Dermis microvascular lymphatic vessel endothelial cell (primary cell): ENCODE measurements around the gene TNNT3. TPM values are rescaled to one million over a fixed set of nuclear protein-coding genes. Genes with fewer than 3 reads are reported as not detected.
"Not testable (repeated sequence)": the region's sequence is repeated elsewhere in the genome, so short reads cannot be mapped to it uniquely, and the experiment has no call there.

Experiments used
- DNase-seq, 2 donors: peaks; one replicate each; pipeline versions ENCODE4 v3.0.0 to v3.0.0-alpha.2; 2010; ENCODE audit warnings: low read depth in 2 of 2
- total RNA-seq: library from RNA; depleted of rRNA; stranded (reverse); fragments of >200 nt; gene quantifications from 2 replicates; pipeline ENCODE4 v1.2.1, GENCODE V29; 2014

Gene TNNT3
- total RNA-seq, 1 donor from 2014 or later: not detected

DNA sequence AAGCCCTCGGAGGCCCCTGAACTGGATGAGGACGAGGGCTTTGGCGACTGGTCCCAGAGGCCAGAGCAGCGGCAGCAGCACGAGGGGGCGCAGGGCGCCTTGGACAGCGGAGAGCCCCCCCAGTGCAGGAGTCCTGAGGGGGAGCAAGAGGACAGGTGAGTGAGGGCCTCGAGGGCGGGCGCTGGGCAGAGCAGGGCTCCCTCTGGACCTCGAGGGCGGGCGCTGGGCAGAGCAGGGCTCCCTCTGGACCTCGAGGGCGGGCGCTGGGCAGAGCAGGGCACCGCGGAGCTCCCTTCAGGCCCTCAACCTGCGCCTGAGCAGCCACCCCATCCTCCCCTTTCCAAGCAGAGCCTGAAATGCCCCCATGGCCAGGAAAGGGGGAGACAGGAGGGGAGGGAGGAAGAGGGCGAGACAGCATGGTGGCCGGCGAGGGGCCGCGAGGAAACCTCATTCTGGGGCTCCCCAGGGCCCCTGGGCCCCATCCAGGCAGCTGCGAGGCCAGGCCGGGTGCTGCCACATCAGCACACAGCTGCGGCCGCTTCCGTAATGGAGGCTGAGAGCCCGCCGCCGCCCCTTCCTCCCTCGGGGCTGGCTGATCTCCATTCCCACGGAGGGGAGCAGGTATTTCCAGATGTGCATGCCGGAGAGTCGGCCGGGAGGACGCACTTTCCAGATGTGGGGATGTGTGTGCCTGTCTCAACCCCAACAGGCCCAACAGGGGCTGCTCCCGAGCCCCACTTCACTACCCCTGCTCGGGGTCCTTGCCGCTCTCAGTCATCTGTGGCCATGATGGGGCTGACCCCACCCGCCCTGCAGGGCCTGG is 37.9 kb upstream of the TNNT3 start:
- DNase-seq: no peak

DNA sequence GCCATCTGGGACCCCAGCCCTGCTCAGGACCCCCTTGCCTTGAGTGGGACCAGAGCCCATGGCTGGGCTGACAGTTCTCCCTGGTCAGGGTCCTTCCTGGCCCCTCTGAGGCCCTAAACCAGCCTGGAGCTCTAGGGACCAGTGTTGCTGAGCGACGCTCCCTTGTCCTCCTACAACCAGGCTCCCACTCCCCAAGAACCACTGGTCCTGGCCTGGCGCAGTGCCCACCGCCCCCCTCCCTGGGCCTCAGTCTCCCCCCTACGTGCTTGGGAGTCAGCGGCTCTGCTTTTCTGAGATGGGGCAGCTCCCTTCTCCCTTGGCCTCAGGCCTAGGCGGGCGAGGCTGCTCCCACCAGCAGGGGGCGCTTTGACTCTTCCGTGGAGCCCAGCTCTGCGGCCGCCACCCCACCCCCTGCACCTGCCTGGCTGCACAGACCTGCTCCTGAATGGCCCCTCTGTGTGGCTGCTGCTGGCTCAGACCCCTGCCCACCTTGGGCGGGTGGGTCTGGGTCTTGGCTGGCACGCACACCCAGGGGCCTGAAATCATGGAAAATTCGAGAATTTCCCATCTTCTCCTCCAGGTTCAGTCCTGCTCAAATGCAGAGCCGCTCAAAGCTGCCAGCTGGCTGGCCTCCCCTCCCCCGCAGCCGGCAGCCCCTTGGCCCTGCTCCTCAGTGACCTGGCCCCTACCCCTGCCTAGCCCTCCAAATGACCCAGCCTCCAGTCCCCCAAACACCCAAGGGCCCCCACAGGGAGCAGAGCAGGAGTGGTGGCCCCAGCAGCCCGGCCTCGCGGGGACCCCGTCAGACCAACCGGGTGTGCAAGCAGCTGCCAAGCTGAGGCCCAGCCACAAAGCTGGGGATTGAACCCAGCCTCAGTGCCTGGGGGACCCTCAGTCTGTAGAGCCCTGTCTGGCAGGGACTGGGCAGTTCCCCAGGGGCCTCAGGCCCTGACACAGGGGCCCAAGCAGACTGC is 37.0 kb upstream of the TNNT3 start:
- DNase-seq: peak; percentile 32 to 77

DNA sequence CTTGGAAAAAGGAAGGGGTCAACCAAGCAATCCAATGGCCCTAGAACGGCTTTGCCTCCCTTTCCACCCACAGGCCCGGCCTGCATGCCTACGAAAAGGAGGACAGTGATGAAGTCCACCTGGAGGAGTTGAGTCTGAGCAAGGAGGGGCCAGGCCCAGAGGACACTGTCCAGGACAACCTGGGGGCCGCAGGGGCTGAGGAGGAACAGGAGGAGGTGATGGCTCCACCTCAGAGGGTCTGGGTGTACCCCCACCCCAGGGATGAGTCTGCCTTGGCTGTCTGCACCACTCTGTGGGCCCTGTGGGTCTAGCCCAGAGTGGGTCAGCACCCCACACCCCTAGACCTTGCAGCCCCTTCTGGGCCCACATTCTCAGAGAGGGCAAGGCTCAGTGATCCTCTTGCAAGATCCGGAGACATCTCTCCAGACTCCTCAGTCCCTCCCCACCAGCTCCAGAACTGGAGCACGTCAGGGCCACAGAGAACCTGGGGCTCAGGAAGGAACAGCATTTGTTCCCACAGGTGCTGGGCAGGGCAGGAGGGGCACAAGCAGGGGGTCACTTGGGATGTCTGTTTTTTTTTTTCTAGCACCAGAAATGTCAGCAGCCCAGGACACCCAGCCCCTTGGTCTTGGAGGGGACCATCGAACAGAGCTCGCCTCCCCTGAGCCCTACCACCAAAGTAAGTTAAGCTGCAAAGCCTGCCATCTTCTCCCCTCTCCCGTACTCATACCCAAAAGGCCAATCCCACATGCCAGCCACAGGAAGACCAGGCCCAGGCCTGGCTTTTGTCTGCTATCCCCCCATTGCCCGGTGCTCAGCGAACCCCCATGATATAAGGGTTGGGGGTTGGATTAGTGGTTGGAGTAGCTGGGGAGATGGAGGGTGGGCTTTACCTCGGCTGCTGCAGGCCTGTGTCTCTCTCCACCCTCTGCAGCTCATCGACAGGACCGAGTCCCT is 35.9 kb upstream of the TNNT3 start:
- no peak for DNase-seq

DNA sequence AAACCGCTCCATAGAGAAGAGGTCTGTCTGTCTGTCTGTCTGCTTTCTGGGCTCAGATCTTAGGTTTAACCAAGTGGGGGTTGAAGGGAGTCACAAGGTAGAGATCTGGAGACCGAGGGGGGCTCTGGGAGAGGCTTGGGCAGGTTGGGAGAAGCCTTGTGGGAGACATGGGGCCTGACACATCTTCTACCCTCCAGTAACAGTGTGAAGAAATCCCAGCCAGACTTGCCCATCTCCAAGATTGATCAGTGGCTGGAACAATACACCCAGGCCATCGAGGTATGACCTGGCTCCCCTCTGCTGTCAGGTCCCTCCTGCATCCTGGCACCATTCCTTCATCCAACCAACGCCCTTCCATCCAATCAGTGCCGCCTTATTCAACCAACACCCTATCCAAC is 35.2 kb upstream of the TNNT3 start:
- no peak for DNase-seq

DNA sequence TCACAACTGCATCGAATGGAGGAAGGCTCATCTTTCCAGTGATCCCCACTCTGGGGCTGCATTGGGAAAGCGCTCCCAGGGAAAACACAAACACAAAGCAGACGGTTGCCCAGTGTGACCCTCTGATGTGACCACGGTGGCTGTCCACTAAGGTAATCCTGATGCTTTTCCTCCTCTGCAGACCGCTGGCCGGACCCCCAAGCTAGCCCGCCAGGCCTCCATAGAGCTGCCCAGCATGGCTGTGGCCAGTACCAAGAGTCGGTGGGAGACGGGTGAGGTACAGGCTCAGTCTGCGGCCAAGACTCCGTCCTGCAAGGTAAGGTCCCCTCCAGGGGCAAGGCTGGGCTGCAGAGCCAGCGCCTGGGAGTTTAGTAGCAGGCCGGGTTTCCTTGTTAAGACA is 33.0 kb upstream of the TNNT3 start:
- not testable (repeated sequence) for DNase-seq

DNA sequence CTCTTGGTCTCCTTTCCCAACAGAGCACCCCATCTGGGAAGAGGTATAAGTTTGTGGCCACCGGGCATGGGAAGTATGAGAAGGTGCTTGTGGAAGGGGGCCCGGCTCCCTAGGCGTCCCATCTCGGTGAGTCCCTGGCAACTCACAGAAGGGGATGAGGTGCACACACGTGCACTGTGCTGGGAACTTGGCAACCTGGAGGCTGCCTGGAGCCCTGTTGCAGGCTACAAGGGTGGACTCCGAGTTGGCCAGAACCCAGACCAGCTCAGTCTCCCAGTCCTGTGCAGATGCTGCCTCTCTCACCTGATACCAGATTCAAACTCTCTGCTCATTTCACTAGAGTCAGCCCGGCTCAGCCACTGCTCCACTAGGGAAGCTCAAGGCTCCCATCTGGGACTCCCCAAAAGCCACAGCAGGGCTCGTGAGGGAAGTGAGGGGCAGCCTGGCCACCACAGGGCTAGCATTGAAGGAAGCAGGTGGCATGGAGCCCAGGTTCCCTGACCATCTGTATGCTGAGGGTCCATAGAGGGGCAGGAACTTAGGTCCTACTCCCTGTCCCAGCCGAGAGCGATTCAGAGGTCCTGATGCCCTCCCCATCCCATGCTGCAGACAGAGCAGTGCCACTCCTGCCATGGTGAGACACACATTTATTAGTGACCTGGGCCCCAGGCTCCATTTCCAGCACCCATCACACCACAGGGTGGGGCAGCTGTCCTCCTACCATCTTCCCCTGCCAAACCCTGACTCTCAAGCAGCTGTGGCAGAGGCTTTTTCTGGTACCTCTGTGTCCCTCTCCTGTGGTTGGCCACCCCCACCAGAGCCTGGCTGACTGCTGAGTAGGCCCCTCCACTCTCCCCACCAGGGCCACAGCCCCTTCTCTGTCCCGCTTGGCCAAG is 31.8 kb upstream of the TNNT3 start:
- no peak for DNase-seq

DNA sequence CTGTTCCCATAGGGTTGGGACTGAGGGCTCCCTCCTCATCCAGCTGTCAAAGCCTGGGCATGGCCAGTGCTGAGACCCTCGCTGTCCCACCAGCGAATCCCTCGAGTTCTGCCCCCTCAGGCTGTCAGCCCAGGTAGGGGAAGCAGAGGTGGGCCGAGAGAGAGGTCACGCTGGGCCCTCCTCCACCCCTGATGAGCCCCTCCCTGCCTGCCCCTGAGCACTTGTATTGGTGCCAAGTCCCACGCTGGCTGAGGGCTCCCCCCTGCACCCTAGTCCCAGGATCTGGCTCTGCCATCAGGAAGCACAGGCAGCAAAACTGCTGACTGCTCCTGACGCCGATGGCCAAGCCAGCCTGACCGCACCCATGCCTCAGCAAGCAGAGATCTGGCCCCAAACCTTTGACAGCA is 31.2 kb upstream of the TNNT3 start:
- DNase-seq: no peak

DNA sequence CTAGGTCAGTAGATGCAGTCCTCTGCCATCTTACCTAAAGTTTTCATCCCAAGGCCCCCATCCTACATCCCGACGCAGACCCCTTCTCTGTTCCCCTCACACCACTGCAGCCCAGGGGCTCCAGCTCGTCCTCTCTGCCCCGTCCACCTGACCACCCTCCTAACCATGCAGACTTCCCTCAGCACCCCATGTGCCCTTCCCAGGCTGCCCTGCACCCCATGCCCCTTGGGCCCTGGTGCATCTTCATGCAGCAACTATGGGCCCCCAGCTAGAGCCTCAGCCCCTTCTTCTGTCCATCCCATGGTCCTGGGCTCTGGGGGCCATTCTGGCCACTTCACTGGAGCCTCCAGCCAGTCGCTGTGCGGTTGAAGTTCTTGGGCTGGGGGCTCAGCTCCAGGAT is 30.7 kb upstream of the TNNT3 start:
- DNase-seq: no peak

DNA sequence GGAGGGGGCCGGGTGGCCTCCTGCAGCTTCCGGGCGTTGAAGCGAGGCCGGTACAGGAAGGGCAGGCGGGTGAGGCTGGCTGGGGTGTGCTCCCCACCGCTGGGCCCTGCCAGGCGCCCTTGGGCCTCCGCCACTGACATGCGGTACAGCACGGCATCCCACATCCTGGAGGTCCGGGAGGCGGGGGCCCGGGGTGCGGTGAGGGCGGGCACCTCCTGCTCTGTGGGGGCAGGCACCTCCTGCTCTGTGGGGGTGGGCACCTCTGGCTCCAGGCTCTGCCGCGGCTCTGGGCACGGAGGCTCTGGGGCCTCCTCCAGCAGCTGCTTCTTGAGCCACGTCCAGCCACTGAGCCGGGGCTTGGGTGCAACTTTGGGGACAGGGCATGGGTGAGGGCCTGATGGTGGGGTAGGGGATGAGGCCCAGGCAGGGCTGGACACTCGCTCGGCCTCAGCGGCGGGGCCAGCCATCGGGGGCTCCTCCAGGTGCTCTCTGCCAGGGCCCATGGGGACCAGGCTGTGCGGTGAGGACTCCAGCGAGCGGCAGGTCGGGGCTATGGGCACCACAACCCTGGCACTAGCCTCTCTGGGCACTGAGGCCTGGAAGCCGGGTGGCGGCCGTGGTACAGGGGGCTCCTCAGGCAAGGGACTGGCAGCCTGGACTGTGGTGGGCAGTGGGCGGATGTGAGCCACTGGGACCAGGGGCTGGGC is 30.1 kb upstream of the TNNT3 start:
- no peak for DNase-seq

DNA sequence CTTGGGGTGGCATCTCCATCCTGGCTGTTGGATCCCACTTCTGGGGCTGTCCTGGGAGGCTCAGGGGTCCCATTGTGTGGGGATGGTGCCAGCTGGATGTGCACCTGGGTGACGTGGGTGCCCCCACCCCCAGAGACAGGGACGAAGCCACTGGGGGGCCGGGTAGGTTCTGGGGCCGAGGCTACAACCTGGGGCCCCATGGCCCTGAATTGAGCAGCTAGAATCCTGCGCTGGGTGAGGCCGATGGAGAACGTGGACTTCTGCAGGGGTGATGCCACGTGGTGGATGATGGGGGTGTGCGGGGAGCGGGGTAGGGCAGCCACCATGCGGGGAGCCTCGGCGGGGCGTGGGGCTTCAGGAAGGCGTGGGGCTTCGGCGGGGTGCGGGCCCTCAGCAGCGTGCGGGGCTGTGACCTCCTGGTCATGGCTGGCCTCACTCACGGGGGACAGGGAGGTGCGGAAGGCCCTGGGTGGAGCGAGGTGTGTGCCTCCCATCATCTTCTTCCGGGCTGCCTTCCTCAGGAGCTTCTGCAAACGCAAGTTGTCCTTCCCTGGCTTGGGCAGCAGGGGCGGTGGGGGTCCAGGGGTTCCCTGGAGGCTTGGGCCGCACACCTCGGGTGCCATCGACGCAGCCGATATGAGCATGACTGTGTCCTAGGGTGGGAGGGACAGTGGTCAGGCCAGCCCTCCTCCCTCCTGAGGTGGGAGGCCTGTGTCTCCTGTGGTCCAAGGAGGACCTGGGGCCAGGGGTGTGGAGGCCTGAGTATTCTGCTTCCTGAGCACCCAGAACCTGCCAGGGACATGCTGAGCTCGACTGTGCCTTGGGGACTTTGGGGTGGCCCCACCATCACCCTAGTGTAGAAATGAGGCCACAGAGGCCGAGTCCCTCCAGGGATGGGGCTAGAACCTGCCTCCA is 29.3 kb upstream of the TNNT3 start:
- no peak for DNase-seq

DNA sequence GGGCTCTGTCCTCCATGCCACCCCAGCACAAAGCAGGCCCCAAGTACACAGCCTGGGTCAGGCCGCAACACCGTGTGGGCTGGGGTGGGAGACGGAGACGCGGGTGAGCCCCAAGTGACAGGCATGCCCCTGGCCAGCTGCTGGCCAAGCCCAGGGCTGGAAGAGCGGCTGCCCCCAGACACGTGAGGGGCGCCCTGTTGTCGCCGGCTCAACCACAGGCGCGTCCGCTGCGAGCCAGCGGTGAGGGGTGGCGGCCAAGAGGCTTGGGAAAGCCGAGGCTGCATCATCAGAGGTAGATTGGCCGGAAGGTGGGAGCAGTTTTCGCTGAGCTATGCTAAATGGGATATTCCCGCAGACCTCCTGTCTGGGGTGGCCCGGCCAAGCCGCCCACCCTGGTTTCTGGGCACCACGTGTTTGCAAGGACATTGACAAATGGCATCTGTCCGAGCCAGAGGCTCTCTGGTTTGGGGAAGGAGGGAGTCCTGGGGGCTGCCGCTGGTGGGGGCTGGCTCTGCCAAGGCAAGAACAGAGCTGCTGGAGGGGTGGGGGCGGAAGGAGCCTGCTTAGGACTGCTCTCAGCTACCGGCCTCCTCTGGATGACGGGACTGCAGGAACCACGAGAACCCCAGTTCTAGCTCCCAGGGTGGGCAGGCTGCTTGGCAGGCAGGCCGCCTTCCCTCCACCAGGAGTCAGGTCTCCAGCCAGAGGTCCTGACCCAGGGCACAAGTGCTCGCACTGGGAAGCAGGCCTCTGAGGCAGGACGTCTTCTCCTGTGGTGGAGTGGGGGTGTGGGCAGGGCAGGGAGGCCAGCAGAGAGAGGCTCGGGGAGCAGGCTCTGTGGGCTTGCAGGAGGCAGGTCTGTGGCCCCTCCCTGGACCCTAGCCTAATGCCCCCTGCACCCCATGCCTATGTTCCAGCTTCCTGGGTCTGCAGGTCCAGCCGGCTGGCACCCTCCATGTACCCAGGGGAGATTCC is 28.4 kb upstream of the TNNT3 start:
- DNase-seq: no peak

DNA sequence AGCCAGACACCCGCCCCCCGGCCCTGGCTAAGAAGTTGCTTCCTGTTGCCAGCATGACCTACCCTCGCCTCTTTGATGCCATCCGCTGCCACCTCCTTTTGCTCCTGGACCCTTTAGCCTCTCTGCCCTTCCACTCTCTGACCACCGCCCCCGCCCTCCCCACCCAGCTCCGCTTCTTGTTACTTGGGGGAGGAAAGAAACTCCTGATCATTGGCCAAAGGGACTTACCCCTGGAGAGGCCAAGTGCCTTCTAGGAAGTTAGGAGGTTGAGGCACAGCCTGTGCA is 27.7 kb upstream of the TNNT3 start, which contains the start of gene PRR33:
Gene PRR33 (minus strand): TSS at position 65 of the 285 bp plus-strand sequence. CDS start 1,311 bp downstream, outside the sequence.
- DNase-seq: no peak

DNA sequence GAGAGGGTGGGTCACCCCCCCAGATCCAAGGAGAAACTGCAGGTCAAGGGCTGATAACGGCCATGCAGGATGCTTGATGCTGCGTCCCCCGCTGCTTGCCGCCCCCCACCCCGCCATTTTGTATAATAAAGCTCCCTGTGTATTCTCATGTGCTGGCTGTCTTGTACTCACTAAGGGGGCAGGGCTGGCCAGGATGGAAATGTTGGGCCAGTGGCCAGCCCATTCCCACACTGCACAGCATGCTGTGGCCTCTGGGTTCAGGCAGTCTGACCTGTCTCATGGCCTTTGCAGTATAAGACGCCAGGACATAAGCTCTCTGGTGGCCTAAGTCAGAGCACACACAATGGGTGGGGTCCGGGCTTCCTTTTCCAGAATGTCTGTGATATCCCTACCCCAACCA is 27.4 kb upstream of the TNNT3 start:
- DNase-seq: no peak

DNA sequence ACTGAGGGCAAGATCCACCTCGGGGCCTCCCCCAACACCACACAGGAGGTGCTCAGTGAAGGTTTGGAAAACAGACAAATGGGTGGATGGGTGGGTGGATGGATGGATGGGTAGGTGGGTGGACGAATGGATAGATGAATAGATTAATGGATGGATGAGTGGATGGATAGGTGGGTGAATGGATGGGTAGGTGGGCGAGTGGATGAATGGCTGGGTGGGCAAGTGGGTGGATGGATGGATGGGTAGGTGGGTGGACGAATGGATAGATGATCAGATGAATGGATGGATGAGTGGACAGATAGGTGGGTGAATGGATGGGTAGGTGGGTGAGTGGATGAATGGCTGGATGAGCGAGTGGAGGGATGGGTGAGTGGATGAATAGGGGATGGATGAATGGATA is 26.9 kb upstream of the TNNT3 start:
- no peak for DNase-seq

DNA sequence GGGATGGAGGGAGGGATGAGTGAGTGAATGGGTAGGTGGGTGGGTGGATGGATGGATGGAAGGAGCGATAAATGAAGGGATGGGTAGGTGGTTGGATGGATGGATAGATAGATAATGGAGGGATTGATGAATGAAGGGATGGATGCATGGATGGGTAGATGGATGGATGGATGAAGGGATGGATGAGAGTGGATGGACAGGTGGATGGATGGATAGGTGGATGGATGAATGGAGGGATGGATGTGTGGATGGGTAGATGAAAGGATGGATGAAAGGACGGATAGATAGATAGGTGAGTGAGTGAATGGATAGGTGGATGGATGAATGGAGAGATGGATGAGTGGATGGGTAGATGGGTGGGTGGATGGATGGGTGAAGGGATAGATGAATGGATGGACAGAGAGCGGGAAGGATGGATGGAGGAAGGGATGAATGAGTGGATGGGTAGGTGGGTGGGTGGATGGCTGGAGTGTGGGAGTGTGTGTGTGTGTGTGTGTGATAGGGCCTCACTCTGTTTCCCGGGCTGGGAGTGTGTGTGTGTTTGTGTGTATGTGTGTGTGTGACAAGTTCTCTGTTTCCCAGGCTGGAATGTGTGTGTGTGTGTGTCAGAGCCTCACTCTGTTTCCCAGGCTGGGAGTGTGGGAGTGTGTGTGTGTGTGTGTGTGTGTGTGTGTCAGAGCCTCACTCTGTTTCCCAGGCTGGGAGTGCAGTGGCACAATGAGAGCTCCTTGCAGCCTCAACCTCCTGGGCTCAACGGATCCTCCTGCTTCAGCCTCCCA is 25.7 kb upstream of the TNNT3 start:
- DNase-seq: peak in 1 of 2 donors; percentile 70

DNA sequence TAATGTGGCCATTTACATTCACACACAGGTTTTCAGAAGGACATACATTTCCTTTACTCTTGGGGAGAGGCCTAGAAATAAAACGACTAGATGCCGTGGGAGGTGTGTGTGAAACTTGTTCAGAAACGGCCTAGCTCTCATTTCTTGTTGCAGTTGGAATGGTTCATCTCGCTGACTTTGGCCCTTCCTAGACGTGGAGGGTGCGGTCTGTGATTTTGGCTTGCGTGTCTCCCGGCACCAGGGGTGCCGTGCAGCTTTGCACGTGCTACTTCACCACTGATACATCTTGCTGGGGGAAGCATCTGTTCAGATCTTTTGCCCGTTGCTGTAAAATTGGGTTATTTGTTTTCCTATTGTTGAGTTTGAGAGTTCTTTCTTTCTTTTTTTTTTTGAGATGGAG is 24.7 kb upstream of the TNNT3 start:
- DNase-seq: no peak

DNA sequence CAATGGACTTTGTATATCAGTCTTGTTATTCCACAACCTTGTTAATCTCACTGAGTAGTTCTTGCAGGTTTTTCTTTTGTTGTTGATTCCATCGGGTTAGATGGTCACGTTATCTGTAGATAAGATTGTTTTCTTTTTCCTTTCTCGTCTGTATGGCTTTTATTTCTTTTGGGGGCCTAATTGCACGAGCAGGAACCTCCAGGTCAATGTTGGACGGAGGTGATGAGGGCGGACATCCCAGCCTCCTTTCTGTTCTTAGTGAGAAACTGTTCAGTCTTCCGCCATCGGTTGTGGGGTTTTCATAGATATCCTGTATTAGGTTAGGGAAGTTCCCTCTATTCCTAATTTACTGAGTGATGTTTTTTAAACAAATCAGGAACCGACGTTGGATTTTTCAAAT is 23.0 kb upstream of the TNNT3 start:
- no peak for DNase-seq
